Nephron progenitor cell (in vitro differentiated cells): ENCODE results near the gene NRXN2.

Source experiments
- DNase-seq: peaks from one replicate; pipeline ENCODE4 v3.0.0; 2021
- H3K27ac Mint-ChIP-seq: 2 replicates; pipeline ENCODE4 v1.8.0; 2021; ENCODE audit warnings: mild to moderate bottlenecking, moderate library complexity, mixed read lengths
- H3K27me3 Mint-ChIP-seq: 2 replicates; pipeline ENCODE4 v1.8.0; 2021; ENCODE audit warnings: mild to moderate bottlenecking, low read depth, mixed read lengths; ENCODE audit not compliant: poor library complexity
- H3K36me3 Mint-ChIP-seq: 2 replicates; pipeline ENCODE4 v1.8.0; 2021; ENCODE audit warnings: low read depth, mixed read lengths
- H3K4me1 Mint-ChIP-seq: 2 replicates; pipeline ENCODE4 v1.8.0; 2021; ENCODE audit warnings: mixed read lengths
- H3K4me3 Mint-ChIP-seq: 2 replicates; pipeline ENCODE4 v1.8.0; 2021; ENCODE audit warnings: mild to moderate bottlenecking, moderate library complexity, mixed read lengths
- H3K9me3 Mint-ChIP-seq: 2 replicates; pipeline ENCODE4 v1.8.0; 2021; ENCODE audit warnings: mild to moderate bottlenecking, moderate library complexity, mixed read lengths
- CTCF ChIP-seq: fragments of 200-600 bp; sonication (generic); IDR thresholded peaks from 2 replicates; pipeline ENCODE4 v1.5.0; 2021; ENCODE audit warnings: antibody characterized with exemption

NRXN2 gene

GRCh38 chr11:64603411-64604110, 119.4 kb downstream of the NRXN2 start:
- H3K27me3 Mint-ChIP-seq = peaks cover 10% of the 10 kb centered on the region
- DNase-seq = no peak
- no peaks in the 10 kb centered on the region for H3K9me3 Mint-ChIP-seq
- H3K36me3 Mint-ChIP-seq = no peaks in the 10 kb centered on the region
- no peak for TF ChIP-seq CTCF
- peaks cover 24% of the 10 kb centered on the region for H3K4me1 Mint-ChIP-seq
- no peak overlapping the region for H3K4me3 Mint-ChIP-seq
- H3K27ac Mint-ChIP-seq = no peak overlapping the region

DNA sequence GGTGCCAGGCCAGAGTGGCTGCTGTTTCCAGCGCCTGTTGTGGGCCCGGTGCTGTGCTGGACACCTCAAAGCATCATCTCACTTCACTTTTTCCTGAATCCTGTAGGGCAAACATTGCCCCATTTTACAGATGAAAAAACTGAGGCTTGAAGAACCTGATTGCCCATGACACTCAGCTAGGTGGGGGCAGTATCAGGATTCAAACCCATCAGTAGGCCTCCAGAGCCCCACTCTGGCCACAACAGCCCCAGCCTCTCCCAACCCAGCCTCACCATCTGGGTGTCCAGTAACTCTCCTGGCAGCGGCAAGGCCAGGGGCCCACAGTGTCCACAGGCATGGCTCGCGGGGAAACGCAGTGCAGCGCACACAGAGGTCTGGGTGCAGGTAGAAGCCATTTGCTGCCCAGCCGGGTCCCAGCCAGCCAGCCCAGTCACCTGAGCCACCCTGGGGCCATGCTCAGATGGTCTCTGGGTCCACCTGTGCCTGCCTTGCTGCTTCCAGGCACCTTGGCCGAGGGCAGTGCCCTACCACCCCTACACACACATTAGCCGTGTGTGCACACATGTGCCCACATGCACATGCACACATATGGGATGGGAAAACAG, 120.4 kb downstream of the NRXN2 start:
- DNase-seq = no peak

DNA sequence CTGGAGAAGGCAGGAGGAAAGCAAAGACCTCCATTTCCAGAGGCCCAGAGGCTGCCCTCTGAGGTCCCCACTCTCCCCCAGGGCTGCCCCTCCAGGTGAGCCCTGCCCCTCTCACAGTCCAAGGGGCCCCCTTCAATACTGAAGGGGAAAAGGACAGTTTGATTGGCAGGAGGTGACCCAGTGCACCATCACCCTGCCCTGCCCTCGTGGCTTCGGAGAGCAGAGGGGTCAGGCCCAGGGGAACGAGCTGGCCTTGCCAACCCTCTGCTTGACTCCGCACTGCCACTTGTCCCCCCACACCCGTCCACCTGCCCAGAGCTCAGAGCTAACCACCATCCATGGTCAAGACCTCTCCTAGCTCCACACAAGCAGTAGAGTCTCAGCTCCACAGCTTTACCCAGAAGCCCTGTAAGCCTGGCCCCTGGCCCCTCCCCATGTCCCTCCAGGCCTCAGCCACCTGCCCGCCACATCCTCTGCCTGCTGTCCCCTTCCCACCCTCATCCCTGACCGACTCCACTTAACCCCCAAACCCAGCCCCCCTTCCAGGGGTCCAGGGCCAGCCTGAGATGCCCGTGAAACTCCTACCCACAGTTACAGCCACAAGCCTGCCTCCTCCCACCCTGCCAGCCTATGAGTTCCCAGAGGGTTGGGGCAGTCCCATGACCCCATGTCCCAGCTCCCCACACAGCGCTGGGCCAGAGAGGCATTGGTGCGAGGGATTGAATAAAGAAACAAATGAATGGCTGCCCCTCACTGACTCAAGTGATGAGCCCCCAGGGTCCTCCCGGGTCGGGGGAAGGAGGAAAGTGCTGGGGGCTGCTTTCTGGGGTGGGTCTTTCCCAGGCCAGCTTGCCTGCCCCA, 121.2 kb downstream of the NRXN2 start:
- Mint-ChIP-seq H3K36me3 (no peaks in the 10 kb centered on the region), H3K27ac (no peak overlapping the region)

More for the DNA sequence above, 120.4 kb downstream of the NRXN2 start:
- peaks cover 8% of the 10 kb centered on the region for H3K27me3 Mint-ChIP-seq
- H3K9me3 Mint-ChIP-seq = no peaks in the 10 kb centered on the region
- H3K4me1 Mint-ChIP-seq = peaks cover 15% of the 10 kb centered on the region
- H3K4me3 Mint-ChIP-seq = no peak overlapping the region
- TF ChIP-seq CTCF = no peak
- no peak overlapping the region for H3K27ac Mint-ChIP-seq
- H3K36me3 Mint-ChIP-seq = no peaks in the 10 kb centered on the region

DNA sequence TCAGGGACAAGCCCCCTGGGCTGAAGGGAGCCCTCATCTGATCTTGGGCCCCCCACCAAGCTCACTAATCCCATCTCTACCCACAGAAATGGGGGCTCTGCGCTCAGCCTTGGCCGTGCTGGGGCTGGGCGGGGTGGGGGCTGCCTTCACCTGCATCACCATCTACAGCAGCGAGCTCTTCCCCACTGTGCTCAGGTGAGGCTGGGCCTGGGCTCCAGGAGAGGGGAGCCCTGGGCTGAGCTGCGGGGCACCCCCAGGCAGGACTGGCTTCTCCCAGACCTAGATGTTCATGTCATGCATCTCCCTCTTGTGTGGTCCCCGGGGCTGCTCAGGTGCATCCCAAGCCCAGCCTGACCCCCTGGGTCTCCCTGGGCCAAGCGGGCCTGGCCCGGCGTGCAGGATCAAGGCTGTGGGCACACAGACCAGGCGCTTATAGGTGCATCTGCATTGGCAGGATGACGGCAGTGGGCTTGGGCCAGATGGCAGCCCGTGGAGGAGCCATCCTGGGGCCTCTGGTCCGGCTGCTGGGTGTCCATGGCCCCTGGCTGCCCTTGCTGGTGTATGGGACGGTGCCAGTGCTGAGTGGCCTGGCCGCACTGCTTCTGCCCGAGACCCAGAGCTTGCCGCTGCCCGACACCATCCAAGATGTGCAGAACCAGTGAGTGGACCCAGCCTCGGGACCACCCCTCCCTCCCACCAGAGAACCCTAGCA, 122.6 kb downstream of the NRXN2 start:
- Mint-ChIP-seq H3K27ac (no peak overlapping the region), H3K4me1 (peaks cover 10% of the 10 kb centered on the region), H3K36me3 (no peaks in the 10 kb centered on the region), H3K27me3 (peaks cover 13% of the 10 kb centered on the region), H3K4me3 (no peak overlapping the region), H3K9me3 (no peaks in the 10 kb centered on the region)
- no peak for TF ChIP-seq CTCF
- no peak for DNase-seq

More for the DNA sequence above, 121.2 kb downstream of the NRXN2 start:
- peaks cover 15% of the 10 kb centered on the region for H3K4me1 Mint-ChIP-seq
- no peak for DNase-seq
- no peaks in the 10 kb centered on the region for H3K9me3 Mint-ChIP-seq
- no peak for TF ChIP-seq CTCF
- peaks cover 12% of the 10 kb centered on the region for H3K27me3 Mint-ChIP-seq
- H3K4me3 Mint-ChIP-seq = no peak overlapping the region

DNA sequence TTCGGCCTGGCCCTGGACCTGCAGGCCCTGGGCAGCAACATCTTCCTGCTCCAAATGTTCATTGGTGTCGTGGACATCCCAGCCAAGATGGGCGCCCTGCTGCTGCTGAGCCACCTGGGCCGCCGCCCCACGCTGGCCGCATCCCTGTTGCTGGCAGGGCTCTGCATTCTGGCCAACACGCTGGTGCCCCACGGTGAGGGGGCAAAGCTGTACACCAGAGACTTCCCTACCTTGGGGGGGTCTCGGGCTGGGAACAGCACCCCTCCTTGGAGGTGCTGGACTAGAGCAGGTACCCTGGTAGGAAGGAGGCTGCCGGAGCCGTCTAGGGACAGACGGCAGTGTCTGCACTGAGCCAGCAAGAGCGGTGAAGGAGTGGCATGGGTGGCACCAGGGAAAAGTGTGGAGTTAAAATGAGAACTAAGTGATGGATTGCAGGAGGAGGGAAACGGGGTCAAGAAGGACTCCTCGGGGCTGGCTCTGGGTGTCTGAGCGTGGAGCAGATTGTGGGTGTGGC, 123.2 kb downstream of the NRXN2 start:
- H3K4me3 Mint-ChIP-seq = no peak overlapping the region
- peaks cover 9% of the 10 kb centered on the region for H3K27me3 Mint-ChIP-seq
- H3K27ac Mint-ChIP-seq = no peak overlapping the region
- H3K4me1 Mint-ChIP-seq = peaks cover 8% of the 10 kb centered on the region
- TF ChIP-seq CTCF = no peak
- no peaks in the 10 kb centered on the region for H3K9me3 Mint-ChIP-seq
- no peak for DNase-seq
- no peaks in the 10 kb centered on the region for H3K36me3 Mint-ChIP-seq
